HG02610 (cell line): ENCODE measurements around the gene LSAMP.

Experiments used
- ATAC-seq: cut with Tn5 transposase; IDR thresholded peaks from one replicate; pipeline ENCODE4 v1.9.1; 2021; ENCODE audit warnings: mild to moderate bottlenecking, moderate library complexity; ENCODE audit not compliant: unreplicated experiment

The LSAMP gene

DNA sequence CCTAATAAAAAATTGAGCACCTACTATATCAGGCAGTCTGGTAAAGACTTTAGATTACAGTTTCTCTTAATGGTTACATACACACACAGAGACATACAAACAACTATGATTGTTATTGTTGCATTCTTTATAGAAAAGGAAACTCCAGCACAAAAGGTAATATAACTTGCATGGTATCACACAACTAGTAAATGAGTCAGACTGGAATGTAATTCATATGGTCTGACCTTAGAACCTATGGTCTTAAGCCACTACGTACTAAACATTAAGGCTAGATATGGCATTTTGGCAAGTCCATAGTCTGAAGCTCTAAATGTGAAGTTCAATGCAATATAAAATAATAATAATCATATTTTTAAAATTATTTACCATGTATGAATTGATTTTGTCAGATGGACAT, 380.6 kb downstream of the LSAMP start:
- no peak for ATAC-seq

- peak; percentile 16 for ATAC-seq
Observed at GRCh38 chr3:116059421-116060096, 385.7 kb downstream of the LSAMP start.

- no peak for ATAC-seq
Observed at GRCh38 chr3:116058844-116059243, 386.4 kb downstream of the LSAMP start.

DNA sequence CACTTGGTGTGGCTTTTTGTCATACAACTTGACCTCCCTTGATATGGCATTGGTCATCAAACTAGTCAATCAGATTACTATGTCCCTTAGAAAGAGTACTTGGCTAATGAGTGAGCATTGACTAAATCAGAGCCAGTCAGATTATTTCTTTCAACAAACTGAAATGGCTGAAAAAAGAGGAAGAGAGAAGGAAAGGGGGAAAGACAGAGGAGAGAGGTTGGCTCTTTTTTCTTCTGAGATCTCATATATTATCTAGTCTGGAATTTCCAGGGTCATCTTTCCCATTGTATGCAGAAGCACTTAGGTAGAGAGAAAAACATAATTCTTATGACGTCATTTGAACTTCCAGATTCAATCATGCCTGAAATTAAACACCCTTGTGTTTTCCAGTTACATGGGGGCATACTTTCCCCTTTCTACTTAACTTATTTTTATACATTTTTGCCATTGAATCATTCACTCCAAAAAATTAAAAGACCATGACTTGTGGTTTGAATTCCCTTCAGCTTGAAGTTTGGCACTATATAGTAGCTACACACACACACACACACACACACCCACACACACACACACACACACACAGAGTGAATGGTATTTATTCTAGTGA, 387.8 kb downstream of the LSAMP start:
- ATAC-seq: peak; percentile 45

DNA sequence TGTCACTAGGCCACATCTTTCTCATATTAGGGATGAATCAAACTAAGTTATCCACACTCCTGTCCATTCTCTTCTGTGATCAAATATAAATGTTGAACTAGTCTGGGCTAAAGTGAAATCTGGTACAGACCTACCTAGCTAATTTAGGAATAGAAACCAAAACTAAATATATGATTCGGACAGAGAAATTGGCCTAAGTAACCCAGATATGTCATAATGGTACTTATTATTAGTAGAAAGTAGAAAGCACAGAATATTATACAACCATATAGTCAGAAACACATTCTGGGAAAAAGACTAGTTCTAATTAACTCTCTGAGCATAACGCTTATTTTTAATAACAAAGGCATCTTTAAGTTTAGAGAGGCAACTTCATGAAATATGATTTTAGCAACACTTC, 389.0 kb downstream of the LSAMP start:
- ATAC-seq: peak; percentile 83

GRCh38 chr3:116053017-116053416, 392.3 kb downstream of the LSAMP start:
- ATAC-seq: no peak

DNA sequence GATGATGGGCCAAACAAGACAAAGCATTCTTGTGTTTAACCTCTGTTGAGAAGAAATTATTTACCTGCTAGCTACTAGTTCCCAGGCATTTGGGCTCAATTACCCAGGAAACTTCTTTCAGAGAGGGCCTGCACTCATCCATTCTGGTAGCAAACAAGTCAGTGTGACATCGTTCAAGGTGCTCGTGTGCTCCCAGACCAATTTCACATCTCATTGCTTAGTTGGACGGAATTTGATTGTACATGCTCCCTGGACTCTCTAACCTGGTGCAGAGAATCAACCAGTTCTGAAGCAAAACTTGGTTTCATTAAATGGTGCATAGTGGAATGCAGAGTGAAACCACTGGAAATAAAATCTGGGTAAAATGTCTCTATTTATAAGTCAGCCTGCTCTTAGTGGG, 392.7 kb downstream of the LSAMP start:
- no peak for ATAC-seq

GRCh38 chr3:116051586-116051985, 393.7 kb downstream of the LSAMP start:
- ATAC-seq: no peak

DNA sequence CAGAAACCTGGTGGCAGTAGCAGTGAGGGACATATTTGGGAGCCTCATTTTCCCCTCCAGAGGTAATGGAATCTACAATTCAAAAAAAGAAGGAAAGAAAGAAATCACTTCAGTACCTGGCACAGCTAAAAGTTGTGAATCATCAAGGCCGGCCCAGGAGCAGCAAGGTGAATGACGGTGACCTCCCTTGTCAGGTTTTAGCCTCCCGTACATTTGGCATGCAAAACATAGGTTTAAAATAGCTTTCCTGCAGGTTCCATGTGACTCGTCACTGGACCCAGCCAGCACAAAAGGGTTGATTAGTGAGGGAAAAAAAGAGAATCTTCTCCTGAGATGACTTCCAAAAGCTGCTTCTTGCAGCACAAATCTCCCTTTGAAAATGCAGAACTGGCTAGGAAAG, 394.2 kb downstream of the LSAMP start:
- ATAC-seq: peak; percentile 47

DNA sequence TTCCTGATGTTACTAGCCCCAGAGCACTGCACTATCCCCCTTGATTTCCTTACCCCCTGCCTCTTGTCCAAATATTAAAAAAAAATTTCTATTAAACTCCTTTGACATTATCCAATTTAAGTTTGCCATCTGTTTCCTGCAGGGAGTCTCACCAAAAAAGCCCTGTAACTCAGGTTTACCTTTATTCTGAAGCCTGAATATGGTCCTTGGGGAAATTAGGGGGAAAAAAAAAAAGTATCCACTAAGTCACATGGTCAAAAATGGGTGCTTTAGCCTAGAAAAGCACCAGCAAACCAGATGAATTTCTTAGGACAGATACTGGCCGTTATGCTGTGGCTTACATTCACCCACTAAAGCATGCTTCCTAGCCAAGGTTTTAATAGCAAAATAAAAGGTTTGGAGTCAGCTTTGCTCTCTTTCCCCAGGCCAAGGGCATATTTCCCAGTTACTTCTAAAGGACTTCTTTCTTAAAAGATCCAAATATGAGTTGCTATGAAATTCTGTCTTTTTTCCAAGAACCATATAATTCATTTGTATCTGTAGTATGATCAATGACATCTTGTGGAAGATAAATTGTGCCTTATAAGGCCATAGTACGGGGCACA, 394.9 kb downstream of the LSAMP start:
- ATAC-seq: no peak

DNA sequence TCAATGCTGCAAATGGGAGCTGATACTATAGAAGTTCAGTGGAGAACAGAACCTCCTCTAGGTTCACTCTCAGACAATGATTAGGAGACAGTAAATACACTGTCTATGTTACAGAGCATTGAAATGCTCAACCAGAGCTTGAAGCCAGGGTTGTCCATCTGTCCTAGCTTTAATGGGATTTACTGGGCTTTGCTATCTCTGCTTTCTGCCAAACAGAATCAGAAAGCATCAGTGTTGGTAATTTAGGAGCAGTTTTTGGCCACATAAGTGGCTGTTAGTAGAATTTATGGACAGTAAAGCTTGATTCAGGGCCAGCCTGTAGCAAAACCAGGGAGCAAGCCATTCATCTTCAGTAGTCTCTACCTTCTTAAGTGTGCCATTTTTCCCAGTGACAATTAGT, 396.3 kb downstream of the LSAMP start:
- ATAC-seq: no peak

DNA sequence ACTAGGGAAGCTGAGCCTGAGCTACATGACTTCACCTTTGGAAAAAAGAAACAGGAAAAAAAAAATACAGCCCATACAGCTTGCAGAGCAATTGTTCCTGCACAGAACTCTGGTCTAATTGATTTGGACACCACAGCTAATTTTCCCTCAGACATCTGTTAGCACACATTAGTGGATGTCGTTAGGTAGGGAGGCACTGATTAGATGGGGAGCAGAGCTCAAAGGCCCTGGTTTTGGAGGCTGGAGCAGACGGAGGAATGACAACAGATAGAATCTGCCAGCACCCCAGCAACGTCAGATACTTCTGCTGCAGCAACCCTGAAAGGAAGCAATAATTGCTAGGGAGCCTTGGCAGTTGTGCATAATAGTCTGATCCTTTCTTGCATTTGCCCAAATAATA, 398.9 kb downstream of the LSAMP start:
- no peak for ATAC-seq

GRCh38 chr3:116045314-116045713, 400.0 kb downstream of the LSAMP start:
- no peak for ATAC-seq

DNA sequence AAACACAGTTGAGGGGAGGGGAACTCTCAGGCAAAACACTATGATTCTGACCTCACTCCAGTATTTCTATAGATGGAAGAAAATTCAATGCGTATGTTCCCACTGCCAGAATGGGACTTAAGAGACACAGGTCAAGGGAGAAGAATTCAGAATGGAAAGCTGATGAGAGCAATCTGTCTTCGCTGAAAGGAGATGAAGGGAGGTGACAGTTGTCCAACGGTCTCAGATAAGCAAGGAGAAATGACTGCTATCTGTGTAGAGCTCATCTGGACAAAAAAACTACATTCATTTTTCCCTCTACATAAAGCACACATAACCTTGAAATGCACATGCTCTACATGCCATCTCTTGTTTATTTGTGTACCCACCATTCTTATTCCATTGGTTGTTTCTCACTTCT, 405.1 kb downstream of the LSAMP start:
- no peak for ATAC-seq

DNA sequence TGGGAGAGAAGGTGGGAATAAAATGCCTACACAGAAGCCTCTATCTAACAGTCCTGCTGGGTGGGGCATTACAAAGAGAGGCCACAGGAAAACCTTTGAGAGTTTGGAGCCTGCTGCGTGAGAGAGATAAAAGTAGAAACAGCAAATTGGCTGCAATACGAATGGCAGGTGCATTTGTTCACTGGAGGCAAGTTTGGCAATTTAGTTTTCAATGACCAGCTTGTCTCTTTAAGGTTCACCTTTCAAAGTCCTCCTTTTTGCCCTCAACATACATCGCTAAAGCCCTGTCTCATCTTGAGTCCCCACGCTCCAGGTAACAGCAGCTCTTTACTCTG, 405.7 kb downstream of the LSAMP start:
- no peak for ATAC-seq

GRCh38 chr3:116038968-116039650, 406.2 kb downstream of the LSAMP start:
- ATAC-seq: no peak

DNA sequence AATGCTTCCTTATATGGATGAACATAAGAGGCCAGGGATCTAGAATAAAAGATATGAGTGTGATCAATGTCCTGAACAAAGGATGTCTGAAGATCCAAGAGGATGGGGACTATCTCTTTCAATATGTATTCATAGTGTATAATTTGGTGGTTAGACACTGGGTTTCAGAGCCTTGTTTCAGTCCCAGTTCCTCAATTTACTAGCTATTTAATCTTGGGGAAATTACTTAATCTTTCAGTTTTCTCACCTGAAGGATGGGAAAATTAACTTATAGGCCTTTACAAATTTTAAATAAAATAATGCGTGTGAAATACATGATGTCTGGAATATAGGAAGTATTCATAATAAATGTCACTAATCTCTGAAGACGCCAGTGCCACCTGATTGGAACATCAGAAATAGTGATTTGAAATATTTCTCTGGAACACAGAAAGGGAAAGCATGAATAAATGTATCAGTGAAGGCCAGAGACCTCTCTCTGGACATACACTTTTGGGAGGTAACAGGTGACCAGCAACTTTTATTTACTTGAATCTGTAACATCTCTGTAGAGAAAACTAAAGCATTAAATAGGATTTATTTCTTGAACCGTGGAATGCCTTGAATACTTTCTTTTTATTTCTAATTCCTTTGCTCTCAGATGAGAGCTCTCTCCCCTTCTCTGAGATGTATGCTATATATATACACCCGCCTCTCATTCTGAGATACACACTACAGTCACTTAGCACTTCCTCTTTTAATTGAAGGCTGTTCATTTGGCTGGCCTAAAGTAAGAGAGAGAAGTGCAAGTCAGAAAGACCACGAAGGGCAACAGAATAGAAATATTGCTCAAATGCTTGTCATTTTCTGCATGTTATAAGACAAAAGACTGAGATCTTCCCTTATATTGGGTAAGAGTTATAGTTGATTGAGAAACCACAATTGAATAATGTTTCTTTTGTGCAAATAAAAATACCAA, 407.1 kb downstream of the LSAMP start:
- peak; percentile 98 for ATAC-seq

GRCh38 chr3:116035429-116035828, 409.9 kb downstream of the LSAMP start:
- ATAC-seq: no peak

GRCh38 chr3:116034794-116035193, 410.5 kb downstream of the LSAMP start:
- ATAC-seq: no peak

DNA sequence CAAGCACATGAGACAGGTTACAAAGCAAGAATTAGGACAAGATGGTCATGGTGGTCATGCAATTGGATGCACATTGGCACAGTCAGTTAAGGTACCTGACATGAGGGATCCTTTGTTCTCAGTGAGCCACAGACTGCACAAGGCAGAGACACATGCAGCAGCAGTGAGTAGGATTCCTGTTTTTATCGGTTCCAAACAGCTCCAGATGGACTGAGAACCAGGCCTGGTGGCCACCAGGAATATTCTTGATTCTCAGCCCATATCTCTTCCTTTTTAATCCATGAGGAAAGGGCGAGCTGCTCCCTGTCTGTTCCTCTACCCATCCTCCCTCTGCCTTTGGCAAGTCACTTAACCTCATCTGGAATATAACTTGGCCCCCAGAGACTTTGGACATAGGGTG, 411.2 kb downstream of the LSAMP start:
- ATAC-seq: no peak

DNA sequence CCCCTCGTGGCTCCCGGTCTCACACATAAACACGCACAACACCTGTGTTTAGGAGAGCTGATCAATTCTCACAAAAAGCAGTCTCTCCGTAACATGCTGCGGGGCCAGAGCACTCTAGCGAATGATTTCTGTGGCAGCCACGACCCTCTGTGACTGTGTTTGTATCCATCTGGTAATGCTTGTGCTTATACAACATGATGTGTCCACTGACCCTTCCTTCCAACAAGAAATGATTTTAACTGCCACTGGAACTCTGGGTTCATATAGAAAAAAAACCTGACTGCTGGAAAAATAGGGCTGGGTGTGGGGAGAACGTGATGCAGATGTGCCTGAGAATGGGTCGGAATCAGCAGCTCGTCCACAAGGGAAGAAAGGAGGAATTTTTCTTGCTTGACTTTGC, 411.8 kb downstream of the LSAMP start:
- no peak for ATAC-seq
